MCF 10A (cell line): Measurements from ENCODE around the gene PPTC7. TPM values are rescaled to one million over a fixed set of nuclear protein-coding genes. Genes with fewer than 3 reads are reported as not detected.
A peak's percentile ranks its signal among the peaks of the same experiment; 100 is the strongest.

Experiments used
- BruUV-seq: library from RNA; stranded (reverse); fragments of 400-500 nt; replicated peaks from 2 replicates; lab custom pipeline; 2021; lab: Mats Ljungman, UMichigan
- CTCF ChIA-PET: fragments of 300-600 bp; sonication (Branson Sonifier 250); formaldehyde crosslinking; extraction: SDS; loops from one replicate; lab custom pipeline; 2021; ENCODE audit warnings: antibody characterized with exemption, inconsistent platforms; lab: Yijun Ruan, JAX
- POLR2A ChIA-PET: fragments of 300-600, 350-650 bp; sonication (Branson Sonifier 250); formaldehyde crosslinking; extraction: SDS; loops from one replicate; lab custom pipeline; 2020; ENCODE audit warnings: antibody characterized with exemption, inconsistent platforms; lab: Yijun Ruan, JAX
- DNase-seq: peaks from one replicate; pipeline ENCODE4 v3.0.0-alpha.2; 2018; ENCODE audit not compliant: unreplicated experiment
- H3K27ac Mint-ChIP-seq: one replicate; pipeline ENCODE4 v1.8.0; 2022; ENCODE audit warnings: mild to moderate bottlenecking, low read depth, mixed read lengths; ENCODE audit not compliant: unreplicated experiment
- H3K27me3 Mint-ChIP-seq: one replicate; pipeline ENCODE4 v1.8.0; 2022; ENCODE audit warnings: mixed read lengths; ENCODE audit not compliant: insufficient read depth, unreplicated experiment
- H3K36me3 Mint-ChIP-seq: one replicate; pipeline ENCODE4 v1.8.0; 2022; ENCODE audit warnings: mild to moderate bottlenecking, moderate library complexity, mixed read lengths; ENCODE audit not compliant: insufficient read depth, unreplicated experiment
- H3K4me1 Mint-ChIP-seq: one replicate; pipeline ENCODE4 v1.8.0; 2022; ENCODE audit warnings: mixed read lengths; ENCODE audit not compliant: insufficient read depth, unreplicated experiment
- H3K4me3 Mint-ChIP-seq: one replicate; pipeline ENCODE4 v1.8.0; 2022; ENCODE audit warnings: mild to moderate bottlenecking, moderate library complexity, mixed read lengths; ENCODE audit not compliant: unreplicated experiment
- H3K9me3 Mint-ChIP-seq: one replicate; pipeline ENCODE4 v1.8.0; 2022; ENCODE audit warnings: mixed read lengths; ENCODE audit not compliant: unreplicated experiment
- CTCF ChIP-seq: fragments of 200-600 bp; IDR thresholded peaks from one replicate; pipeline ENCODE4 v1.8.0; 2022; ENCODE audit warnings: antibody characterized with exemption, mild to moderate bottlenecking; ENCODE audit not compliant: unreplicated experiment
- intact Hi-C: fragments of 100-400 bp; cut with micrococcal nuclease; formaldehyde crosslinking; loops from 2 replicates; pipeline ENCODE4 v1.14.1; 2022
- total RNA-seq: library from RNA; stranded (reverse); gene quantifications from 2 replicates; pipeline ENCODE4 v1.2.3, GENCODE V29; 2022

PPTC7 gene
- total RNA-seq, 1 experiment from 2014 or later, result 36.5 TPM

GRCh38 chr12:110568752-110569151, 14.4 kb downstream of the PPTC7 start:
- H3K4me3 Mint-ChIP-seq, result no peak overlapping the region
- ChIA-PET CTCF (no interaction called here), POLR2A (interaction anchor here (0.7 to 16.7 kb wide), 4 partner anchors 8 to 37 kb away, joined by 3 to 325 read pairs (median 4); no protein-coding TSS in a partner anchor)
- intact Hi-C loops, result no loop called here
- peaks cover 8% of the 10 kb centered on the region for H3K9me3 Mint-ChIP-seq
- peaks cover 30% of the 10 kb centered on the region for H3K4me1 Mint-ChIP-seq
- DNase-seq, result no peak
- no TSS peak for BruUV-seq
- no peak overlapping the region for H3K27ac Mint-ChIP-seq
- peaks cover 34% of the 10 kb centered on the region for H3K36me3 Mint-ChIP-seq
- TF ChIP-seq CTCF, result no peak
- no peaks in the 10 kb centered on the region for H3K27me3 Mint-ChIP-seq

GRCh38 chr12:110566993-110567392, 16.1 kb downstream of the PPTC7 start:
- peaks cover 31% of the 10 kb centered on the region for H3K4me1 Mint-ChIP-seq
- H3K27me3 Mint-ChIP-seq, result no peaks in the 10 kb centered on the region
- POLR2A ChIA-PET, result interaction anchor here (0.7 to 16.7 kb wide), 9 partner anchors 10 to 36 kb away, joined by 3 to 325 read pairs (median 9); no protein-coding TSS in a partner anchor
- no peak overlapping the region for H3K4me3 Mint-ChIP-seq
- no peak for DNase-seq
- peak overlapping the region; percentile 71 for H3K27ac Mint-ChIP-seq
- CTCF ChIA-PET, result interaction anchor here (0.6 to 2.9 kb wide), 7 partner anchors 9 to 460 kb away, joined by 3 to 14 read pairs (median 5); no protein-coding TSS in a partner anchor
- peaks cover 8% of the 10 kb centered on the region for H3K9me3 Mint-ChIP-seq
- no TSS peak for BruUV-seq
- TF ChIP-seq CTCF, result no peak
- intact Hi-C loops, result no loop called here
- H3K36me3 Mint-ChIP-seq, result peaks cover 34% of the 10 kb centered on the region

GRCh38 chr12:110565894-110566871, 16.9 kb downstream of the PPTC7 start:
- POLR2A ChIA-PET, result interaction anchor here (1.3 to 16.7 kb wide), 11 partner anchors 11 to 98 kb away, joined by 5 to 325 read pairs (median 10); partner anchors contain the start of genes FAM216A and GPN3
- CTCF ChIA-PET, result interaction anchor here (0.6 to 2.9 kb wide), 10 partner anchors 10 to 459 kb away, joined by 3 to 14 read pairs (median 5); no protein-coding TSS in a partner anchor

More at GRCh38 chr12:110565894-110566871, 16.9 kb downstream of the PPTC7 start:
- H3K9me3 Mint-ChIP-seq, result peaks cover 8% of the 10 kb centered on the region
- peaks cover 31% of the 10 kb centered on the region for H3K4me1 Mint-ChIP-seq
- DNase-seq, result peak; percentile 88
- no peak for TF ChIP-seq CTCF
- H3K27me3 Mint-ChIP-seq, result no peaks in the 10 kb centered on the region
- intact Hi-C loops, result no loop called here
- BruUV-seq, result no TSS peak
- H3K36me3 Mint-ChIP-seq, result peaks cover 34% of the 10 kb centered on the region
- peak overlapping the region; percentile 20 for H3K4me3 Mint-ChIP-seq
- peak overlapping the region; percentile 71 for H3K27ac Mint-ChIP-seq
